NT2/D1 (cell line): ENCODE measurements around the gene NCAPD3.
A peak's percentile ranks its signal among the peaks of the same experiment; 100 is the strongest.

Experiments used
- DNase-seq: peaks from one replicate; pipeline ENCODE4 v3.0.0-alpha.2; 2011; ENCODE audit warnings: low read depth, low spot score
- H3K27me3 ChIP-seq: 2 replicates; pipeline ENCODE4 v1.6.0; 2011; ENCODE audit warnings: mild to moderate bottlenecking; ENCODE audit not compliant: insufficient read length, insufficient read depth
- H3K36me3 ChIP-seq: 2 replicates; pipeline ENCODE4 v1.6.1; 2011; ENCODE audit warnings: mild to moderate bottlenecking, low read length, mixed read lengths; ENCODE audit not compliant: insufficient read depth, insufficient read length
- H3K4me1 ChIP-seq: 2 replicates; pipeline ENCODE4 v1.5.1; 2011; ENCODE audit not compliant: insufficient read depth, insufficient read length
- H3K4me3 ChIP-seq: 2 replicates; pipeline ENCODE4 v1.5.1; 2011; ENCODE audit warnings: low read depth; ENCODE audit not compliant: insufficient read length
- H3K9ac ChIP-seq: 2 replicates; pipeline ENCODE4 v1.6.0; 2011; ENCODE audit warnings: low read depth; ENCODE audit not compliant: insufficient read length
- H3K9me3 ChIP-seq: 2 replicates; pipeline ENCODE4 v1.5.1; 2011; ENCODE audit warnings: mild to moderate bottlenecking, low read length; ENCODE audit not compliant: insufficient read depth
- SUZ12 ChIP-seq: IDR thresholded peaks from 2 replicates; pipeline ENCODE4 v1.6.1; 2011; ENCODE audit not compliant: insufficient read length, insufficient read depth; ENCODE audit errors: extremely low read depth
- YY1 ChIP-seq: IDR thresholded peaks from 2 replicates; pipeline ENCODE4 v1.6.1; 2011; ENCODE audit not compliant: insufficient read length, insufficient read depth
- ZNF274 ChIP-seq: IDR thresholded peaks from 2 replicates; pipeline ENCODE4 v1.6.1; 2011; ENCODE audit warnings: mild to moderate bottlenecking, low read depth, low read length

Gene NCAPD3

GRCh38 chr11:134223836-134224709, at the start of gene NCAPD3, which contains the start of gene VPS26B:
NCAPD3 (minus strand) TSS chr11:134223967; CDS start chr11:134223926, 41 bp downstream.
VPS26B (plus strand) TSS chr11:134224671; CDS start chr11:134225123, 452 bp downstream.
- Histone ChIP-seq H3K4me1 (no peaks in the 10 kb centered on the region), H3K9me3 (no peaks in the 10 kb centered on the region), H3K27me3 (peaks cover 20% of the 10 kb centered on the region), H3K4me3 (peak within 1 kb of the TSS; percentile 87), H3K36me3 (peaks cover 29% of the 10 kb centered on the region), H3K9ac (peak within 1 kb of the TSS; percentile 92)
- peak; percentile 93 for DNase-seq
- no peak for TF ChIP-seq ZNF274
- no peak for TF ChIP-seq SUZ12
- TF ChIP-seq YY1, result peak; percentile 25

GRCh38 chr11:134273317-134273712, 49.5 kb upstream of the NCAPD3 start:
- peaks cover 3% of the 10 kb centered on the region for H3K4me1 ChIP-seq
- TF ChIP-seq ZNF274 (no peak), YY1 (no peak), SUZ12 (no peak)
- no peaks in the 10 kb centered on the region for H3K9me3 ChIP-seq
- H3K9ac ChIP-seq, result no peak overlapping the region
- no peaks in the 10 kb centered on the region for H3K36me3 ChIP-seq
- H3K4me3 ChIP-seq, result no peak overlapping the region
- DNase-seq, result no peak
- peaks cover 56% of the 10 kb centered on the region for H3K27me3 ChIP-seq

- H3K9ac ChIP-seq, result no peak overlapping the region
Measured at GRCh38 chr11:134272381-134273316, 48.9 kb upstream of the NCAPD3 start.

GRCh38 chr11:134271978-134272377, 48.2 kb upstream of the NCAPD3 start:
- Histone ChIP-seq H3K9me3 (no peaks in the 10 kb centered on the region), H3K27me3 (peaks cover 42% of the 10 kb centered on the region), H3K9ac (no peak overlapping the region), H3K4me1 (peaks cover 3% of the 10 kb centered on the region), H3K4me3 (no peak overlapping the region), H3K36me3 (no peaks in the 10 kb centered on the region)
- no peak for DNase-seq
- no peak for TF ChIP-seq ZNF274

More at GRCh38 chr11:134272381-134273316, 48.9 kb upstream of the NCAPD3 start:
- Histone ChIP-seq H3K4me1 (peaks cover 3% of the 10 kb centered on the region), H3K9me3 (no peaks in the 10 kb centered on the region), H3K27me3 (peaks cover 49% of the 10 kb centered on the region), H3K4me3 (no peak overlapping the region), H3K36me3 (no peaks in the 10 kb centered on the region)
- peak; percentile 80 for DNase-seq
- TF ChIP-seq YY1, result no peak
- TF ChIP-seq SUZ12, result no peak

- no peak for DNase-seq
- H3K9ac ChIP-seq, result no peak overlapping the region
- H3K4me1 ChIP-seq, result peaks cover 3% of the 10 kb centered on the region
Measured at GRCh38 chr11:134270250-134270714, 46.5 kb upstream of the NCAPD3 start.

GRCh38 chr11:134267966-134268365, 44.2 kb upstream of the NCAPD3 start:
- H3K9me3 ChIP-seq, result no peaks in the 10 kb centered on the region
- DNase-seq, result no peak
- peaks cover 3% of the 10 kb centered on the region for H3K4me1 ChIP-seq
- TF ChIP-seq YY1, result no peak
- TF ChIP-seq SUZ12, result no peak
- no peak for TF ChIP-seq ZNF274
- no peak overlapping the region for H3K4me3 ChIP-seq
- H3K9ac ChIP-seq, result no peak overlapping the region
- peaks cover 15% of the 10 kb centered on the region for H3K36me3 ChIP-seq
- H3K27me3 ChIP-seq, result peaks cover 5% of the 10 kb centered on the region

More at GRCh38 chr11:134270250-134270714, 46.5 kb upstream of the NCAPD3 start:
- no peak for TF ChIP-seq YY1
- no peak for TF ChIP-seq SUZ12
- no peak for TF ChIP-seq ZNF274
- peaks cover 26% of the 10 kb centered on the region for H3K27me3 ChIP-seq
- H3K9me3 ChIP-seq, result no peaks in the 10 kb centered on the region
- no peak overlapping the region for H3K4me3 ChIP-seq
- no peaks in the 10 kb centered on the region for H3K36me3 ChIP-seq

GRCh38 chr11:134267461-134267860, 43.7 kb upstream of the NCAPD3 start:
- Histone ChIP-seq H3K9ac (no peak overlapping the region), H3K4me1 (peaks cover 3% of the 10 kb centered on the region), H3K27me3 (peaks cover 5% of the 10 kb centered on the region), H3K36me3 (peaks cover 20% of the 10 kb centered on the region), H3K4me3 (no peak overlapping the region), H3K9me3 (no peaks in the 10 kb centered on the region)
- TF ChIP-seq ZNF274 (no peak), SUZ12 (no peak), YY1 (no peak)
- no peak for DNase-seq
